IPS-20b (cell line): ENCODE data around the gene PRPS1.

Experiments used
- H3K27ac ChIP-seq: one replicate; pipeline ENCODE4 v1.5.1; 2013; ENCODE audit warnings: low read length
- H3K27me3 ChIP-seq: 2 replicates; pipeline ENCODE4 v1.6.1; 2013; ENCODE audit warnings: mild to moderate bottlenecking, low read length, inconsistent platforms; ENCODE audit not compliant: insufficient read depth
- H3K36me3 ChIP-seq: 2 replicates; pipeline ENCODE4 v1.6.1; 2013; ENCODE audit warnings: low read depth, mild to moderate bottlenecking, inconsistent platforms, low read length, moderate library complexity; ENCODE audit not compliant: insufficient read depth
- H3K4me1 ChIP-seq: 2 replicates; pipeline ENCODE4 v1.6.1; 2013; ENCODE audit warnings: mild to moderate bottlenecking, control low read depth, inconsistent platforms, low read length, moderate library complexity; ENCODE audit not compliant: insufficient read depth
- H3K4me3 ChIP-seq: 2 replicates; pipeline ENCODE4 v1.5.1; 2013; ENCODE audit warnings: mild to moderate bottlenecking, low read length, inconsistent platforms
- H3K9ac ChIP-seq: 2 replicates; pipeline ENCODE4 v1.6.1; 2013; ENCODE audit warnings: low read depth, mild to moderate bottlenecking, inconsistent platforms, low read length, moderate library complexity
- H3K9me3 ChIP-seq: 2 replicates; pipeline ENCODE4 v1.6.1; 2013; ENCODE audit warnings: mild to moderate bottlenecking, low read depth, low read length, inconsistent platforms; ENCODE audit not compliant: insufficient read depth

The PRPS1 gene

DNA sequence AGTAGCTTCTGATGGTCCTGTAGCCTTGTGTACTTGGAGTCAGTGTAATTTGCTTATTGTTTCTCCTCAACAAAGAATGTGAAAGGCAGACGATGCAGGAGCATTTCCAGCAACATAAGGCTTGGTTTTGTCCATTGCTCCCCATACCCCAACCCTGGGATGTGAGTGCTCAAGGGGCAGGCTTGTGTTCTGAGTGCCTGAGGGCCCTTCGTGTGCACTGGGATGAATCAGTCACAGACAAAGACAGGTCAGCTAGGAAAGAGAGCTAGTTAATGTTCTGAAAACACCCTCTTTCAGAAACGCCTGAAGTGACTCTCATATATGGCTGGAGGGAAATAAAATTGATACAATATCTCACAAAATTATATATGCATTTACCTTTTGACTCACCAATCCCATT lies 59.1 kb downstream of the PRPS1 start:
- no peaks in the 10 kb centered on the region for H3K4me1 ChIP-seq
- no peaks in the 10 kb centered on the region for H3K9me3 ChIP-seq
- H3K27ac ChIP-seq, result no peak overlapping the region
- H3K27me3 ChIP-seq, result no peaks in the 10 kb centered on the region
- H3K36me3 ChIP-seq, result no peaks in the 10 kb centered on the region
- H3K9ac ChIP-seq, result no peak overlapping the region
- H3K4me3 ChIP-seq, result no peak overlapping the region

DNA sequence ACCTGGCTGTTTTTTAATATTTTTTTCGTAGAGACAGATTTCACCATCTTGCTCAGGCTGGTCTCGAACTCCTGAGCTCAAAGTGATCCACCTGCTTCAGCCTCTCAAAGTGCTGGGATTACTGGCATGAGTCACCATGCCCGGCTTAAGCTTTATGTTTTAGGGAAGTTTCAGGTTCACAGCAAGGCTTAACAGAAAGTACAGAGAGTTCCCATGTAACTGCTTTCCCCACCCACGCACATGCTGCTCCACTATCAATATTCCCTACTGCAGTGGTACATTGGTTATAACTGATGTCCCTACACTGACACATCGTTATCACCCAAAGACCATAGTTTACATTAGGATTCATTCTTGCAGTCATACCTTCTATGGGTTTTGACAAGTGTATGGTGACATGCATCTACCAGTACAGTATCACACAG lies 62.7 kb downstream of the PRPS1 start:
- Histone ChIP-seq H3K9ac (no peak overlapping the region), H3K4me3 (no peak overlapping the region), H3K4me1 (no peaks in the 10 kb centered on the region), H3K27me3 (no peaks in the 10 kb centered on the region), H3K27ac (no peak overlapping the region), H3K36me3 (no peaks in the 10 kb centered on the region), H3K9me3 (no peaks in the 10 kb centered on the region)

DNA sequence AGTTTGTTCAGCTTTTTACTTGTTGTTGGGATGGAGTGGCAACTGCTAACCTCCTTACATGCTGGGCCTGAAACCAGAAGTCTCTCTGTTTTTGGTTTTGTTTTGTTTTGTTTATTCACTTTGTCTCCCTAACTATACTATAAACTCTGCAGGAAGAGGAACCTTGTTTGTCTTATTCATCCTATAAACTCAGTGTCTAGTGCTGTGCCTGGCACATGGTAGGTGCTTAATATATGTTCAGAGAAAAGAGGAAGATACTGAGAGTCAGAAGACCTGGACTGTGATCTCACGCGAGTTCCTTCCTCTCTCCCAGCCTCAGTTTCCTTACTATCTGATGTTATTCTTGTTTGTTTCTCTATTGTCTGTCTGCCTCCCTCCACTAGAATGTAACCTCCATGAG lies 71.3 kb downstream of the PRPS1 start:
- no peak overlapping the region for H3K27ac ChIP-seq
- H3K4me3 ChIP-seq, result no peak overlapping the region
- no peaks in the 10 kb centered on the region for H3K36me3 ChIP-seq
- H3K9me3 ChIP-seq, result no peaks in the 10 kb centered on the region
- H3K27me3 ChIP-seq, result no peaks in the 10 kb centered on the region
- peaks cover 8% of the 10 kb centered on the region; the same call in 1 of the 2 replicates for H3K4me1 ChIP-seq
- no peak overlapping the region for H3K9ac ChIP-seq

GRCh38 chrX:107700317-107700774 lies 72.0 kb downstream of the PRPS1 start:
- Histone ChIP-seq H3K27me3 (no peaks in the 10 kb centered on the region), H3K9me3 (no peaks in the 10 kb centered on the region), H3K9ac (no peak overlapping the region), H3K4me3 (no peak overlapping the region), H3K36me3 (no peaks in the 10 kb centered on the region), H3K27ac (no peak overlapping the region), H3K4me1 (peaks cover 8% of the 10 kb centered on the region; the same call in 1 of the 2 replicates)
